Fibroblast of peridontal ligament (primary cell): Measurements from ENCODE around the gene AKAP5.

Experiments used
- DNase-seq: peaks from one replicate; pipeline ENCODE4 v3.0.0-alpha.2; 2010; ENCODE audit errors: extremely low read depth

Gene AKAP5

GRCh38 chr14:64465191-64465822, at the start of gene AKAP5:
AKAP5 (plus strand) TSS chr14:64465499; CDS start chr14:64468395, 2,896 bp downstream.
- DNase-seq, result no peak

GRCh38 chr14:64416348-64416932, 48.9 kb upstream of the AKAP5 start:
- no peak for DNase-seq

- DNase-seq, result peak; percentile 32
These were observed 48.1 kb upstream of the AKAP5 start for GRCh38 chr14:64417055-64417770.

GRCh38 chr14:64417771-64418125, 47.6 kb upstream of the AKAP5 start:
- DNase-seq, result no peak

- DNase-seq, result no peak
These were observed 46.3 kb upstream of the AKAP5 start for GRCh38 chr14:64419003-64419402.

GRCh38 chr14:64421166-64421565, 44.1 kb upstream of the AKAP5 start:
- DNase-seq, result peak; percentile 88

- DNase-seq, result no peak
These were observed 43.3 kb upstream of the AKAP5 start for GRCh38 chr14:64422005-64422404.

GRCh38 chr14:64422756-64423155, 42.5 kb upstream of the AKAP5 start:
- DNase-seq, result no peak

- peak; percentile 42 for DNase-seq
These were observed 41.3 kb upstream of the AKAP5 start for GRCh38 chr14:64423987-64424386.

GRCh38 chr14:64434528-64434927, 30.8 kb upstream of the AKAP5 start:
- no peak for DNase-seq

GRCh38 chr14:64438181-64438841, 27.0 kb upstream of the AKAP5 start:
- peak; percentile 97 for DNase-seq

- DNase-seq, result no peak
These were observed 26.2 kb upstream of the AKAP5 start for GRCh38 chr14:64439141-64439540.

- peak; percentile 63 for DNase-seq
These were observed 24.8 kb upstream of the AKAP5 start for GRCh38 chr14:64440494-64440893.

- no peak for DNase-seq
These were observed 22.9 kb upstream of the AKAP5 start for GRCh38 chr14:64442300-64442988.

- DNase-seq, result no peak
These were observed 21.2 kb upstream of the AKAP5 start for GRCh38 chr14:64444140-64444539.

- DNase-seq, result peak; percentile 59
These were observed 20.1 kb upstream of the AKAP5 start for GRCh38 chr14:64444984-64445845.

- DNase-seq, result no peak
These were observed 17.2 kb upstream of the AKAP5 start for GRCh38 chr14:64447876-64448670.

GRCh38 chr14:64450255-64450654, 15.0 kb upstream of the AKAP5 start:
- no peak for DNase-seq

GRCh38 chr14:64454671-64455070, 10.6 kb upstream of the AKAP5 start:
- no peak for DNase-seq

GRCh38 chr14:64459405-64460136, 5.7 kb upstream of the AKAP5 start:
- DNase-seq, result no peak
